ENCODE measurements around the gene TMEM132D. TPM values are rescaled to one million over a fixed set of nuclear protein-coding genes. Genes with fewer than 3 reads are reported as not detected.

The TMEM132D gene
- total and polyA plus RNA-seq, 2 of the 8 experiments (the other 6 are each of a cell fraction or from before 2014, with no cell fraction given), result 3.5 to 10.1 TPM

DNA sequence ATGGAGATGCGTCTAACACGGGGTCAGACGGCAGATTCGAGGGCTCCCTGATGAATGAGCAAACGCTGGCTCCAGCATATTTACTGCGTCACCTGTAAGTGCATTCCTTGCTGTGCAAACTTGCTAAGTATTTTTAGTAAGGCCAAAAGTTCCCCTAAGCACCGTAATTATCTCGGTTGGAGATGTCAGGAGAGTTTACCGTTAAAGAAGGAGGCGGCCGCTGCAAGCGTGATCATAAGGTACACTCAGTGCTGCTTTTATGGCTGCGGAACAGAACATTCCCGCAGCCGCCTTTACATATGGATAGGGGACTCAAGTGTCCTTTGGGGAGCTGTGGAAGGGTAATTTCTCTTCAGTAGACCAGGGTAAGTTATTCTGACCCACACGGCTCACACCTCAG is 875.0 kb downstream of the TMEM132D start:
- no peak overlapping the region for H2BK20ac ChIP-seq (ENCODE audit: low read length)
- H4K91ac ChIP-seq (replicated peaks; ENCODE audit: insufficient read length, low read length), result no peak overlapping the region
- H3K18ac ChIP-seq (ENCODE audit: extremely low read depth, low read length), result no peak overlapping the region
- no peak overlapping the region for H3K4me3 ChIP-seq (ENCODE audit: extremely low read depth in 1 of 4, insufficient read depth in 2 of 4, low read depth in 3 of 4, low read length in 4 of 4)
- WGBS, 2 experiments (ENCODE audit: extremely low coverage in 1 of 2, insufficient coverage in 1 of 2, insufficient read length in 1 of 2, insufficient replicate concordance in 2 of 2, low coverage in 1 of 2, low lambda C conversion rate in 2 of 2, missing lambda C conversion rate in 1 of 2), result 87% methylated on average over 16 of the region's 16 CpGs; no CpG with 5 or more reads in 1 of the 2 experiments
- H2BK120ac ChIP-seq (replicated peaks; ENCODE audit: low read depth, low read length), result no peak overlapping the region
- no peak overlapping the region for H3K14ac ChIP-seq (ENCODE audit: insufficient read length)
- FAIRE-seq, result no peak
- no peak overlapping the region for H3K27ac ChIP-seq (ENCODE audit: low read depth, low read length)
- H3K23ac ChIP-seq (ENCODE audit: insufficient read length), result no peak overlapping the region
- no peak overlapping the region for H3K4ac ChIP-seq (replicated peaks; ENCODE audit: insufficient read length, low read depth, low read length)
- H3K9ac ChIP-seq (replicated peaks in 1 of 4; ENCODE audit: extremely low read depth in 1 of 4, low read depth in 3 of 4, low read length in 3 of 4), result no peak overlapping the region
- H3K56ac ChIP-seq (replicated peaks; ENCODE audit: insufficient read length, low read depth, low read length), result no peak overlapping the region
- no peak overlapping the region for H3K4me2 ChIP-seq (ENCODE audit: insufficient read depth in 1 of 2, low read depth in 2 of 2, low read length in 2 of 2)
- no peak overlapping the region for H2BK12ac ChIP-seq (ENCODE audit: low read depth, low read length)
- no peaks in the 10 kb centered on the region; a peak in 1 of 7 replicates for H3K27me3 ChIP-seq (replicated peaks in 1 of 4; ENCODE audit: control insufficient read depth in 3 of 4, extremely low read depth in 1 of 4, insufficient read depth in 3 of 4, low read length in 3 of 4)
- no peaks in the 10 kb centered on the region for H3K36me3 ChIP-seq (ENCODE audit: control insufficient read depth in 2 of 4, insufficient read depth in 4 of 4, low read length in 3 of 4)
- no peak overlapping the region for H2BK5ac ChIP-seq (ENCODE audit: low read depth, low read length)
- no peaks in the 10 kb centered on the region for H3K79me1 ChIP-seq (ENCODE audit: low read depth, low read length)
- no peak overlapping the region for H2BK15ac ChIP-seq (ENCODE audit: low read length)
- H2AK5ac ChIP-seq (ENCODE audit: low read depth, low read length), result no peak overlapping the region
- no peaks in the 10 kb centered on the region for H3K9me3 ChIP-seq (ENCODE audit: insufficient read depth in 2 of 2, low read depth in 1 of 2, low read length in 1 of 2)
- peaks cover 11% of the 10 kb centered on the region; the same call in 1 of the 2 replicates for H3K23me2 ChIP-seq (ENCODE audit: low read depth, low read length)
- CTCF ChIA-PET (ENCODE audit: partially characterized antibody), result interaction anchor here (1.6 kb wide), 1 partner anchor 28 kb away, joined by 4 read pairs; no protein-coding TSS in a partner anchor
- H2AFZ ChIP-seq (ENCODE audit: low read length), result no peak overlapping the region; the same call in 1 of the 2 replicates
- H4K8ac ChIP-seq (ENCODE audit: extremely low read depth, insufficient read depth, low read length), result no peak overlapping the region
- no peak overlapping the region for H4K5ac ChIP-seq (ENCODE audit: insufficient read length, low read depth, low read length)
- peaks cover 0 to 2% of the 10 kb centered on the region in 2 experiments for H4K20me1 ChIP-seq (replicated peaks in 1 of 2; ENCODE audit: control insufficient read depth in 1 of 2, insufficient read depth in 2 of 2, low read length in 2 of 2)
- no peaks in the 10 kb centered on the region for H3K79me2 ChIP-seq (ENCODE audit: control insufficient read depth in 1 of 2, insufficient read depth in 2 of 2, low read length in 2 of 2)
- peaks cover 0 to 3% (median 0%) of the 10 kb centered on the region in 4 experiments; a peak in 3 of 7 replicates for H3K4me1 ChIP-seq (replicated peaks in 1 of 4; ENCODE audit: control insufficient read depth in 3 of 4, insufficient read depth in 4 of 4, low read length in 3 of 4)
- POLR2A ChIA-PET (ENCODE audit: partially characterized antibody), result no interaction called here
- DNase-seq (ENCODE audit: low read depth in 1 of 2, low spot score in 2 of 2), result no peak
- TF ChIP-seq, protein P1, sequence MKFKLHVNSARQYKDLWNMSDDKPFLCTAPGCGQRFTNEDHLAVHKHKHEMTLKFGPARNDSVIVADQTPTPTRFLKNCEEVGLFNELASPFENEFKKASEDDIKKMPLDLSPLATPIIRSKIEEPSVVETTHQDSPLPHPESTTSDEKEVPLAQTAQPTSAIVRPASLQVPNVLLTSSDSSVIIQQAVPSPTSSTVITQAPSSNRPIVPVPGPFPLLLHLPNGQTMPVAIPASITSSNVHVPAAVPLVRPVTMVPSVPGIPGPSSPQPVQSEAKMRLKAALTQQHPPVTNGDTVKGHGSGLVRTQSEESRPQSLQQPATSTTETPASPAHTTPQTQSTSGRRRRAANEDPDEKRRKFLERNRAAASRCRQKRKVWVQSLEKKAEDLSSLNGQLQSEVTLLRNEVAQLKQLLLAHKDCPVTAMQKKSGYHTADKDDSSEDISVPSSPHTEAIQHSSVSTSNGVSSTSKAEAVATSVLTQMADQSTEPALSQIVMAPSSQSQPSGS (IDR thresholded peaks at IDR 0.05; ENCODE audit: low read length), result no peak
- TF ChIP-seq RAD21 (IDR thresholded peaks at IDR 0.05 in 1 of 2, conservative IDR thresholded peaks at IDR 0.05 in 1 of 2; ENCODE audit: low read depth in 2 of 2, low read length in 2 of 2), result no peak
- TF ChIP-seq, protein P2, sequence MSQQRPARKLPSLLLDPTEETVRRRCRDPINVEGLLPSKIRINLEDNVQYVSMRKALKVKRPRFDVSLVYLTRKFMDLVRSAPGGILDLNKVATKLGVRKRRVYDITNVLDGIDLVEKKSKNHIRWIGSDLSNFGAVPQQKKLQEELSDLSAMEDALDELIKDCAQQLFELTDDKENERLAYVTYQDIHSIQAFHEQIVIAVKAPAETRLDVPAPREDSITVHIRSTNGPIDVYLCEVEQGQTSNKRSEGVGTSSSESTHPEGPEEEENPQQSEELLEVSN (IDR thresholded peaks at IDR 0.05), result no peak
- TF ChIP-seq CBX5 (IDR thresholded peaks at IDR 0.05; ENCODE audit: low read depth, low read length), result no peak
- TF ChIP-seq SP1 (IDR thresholded peaks at IDR 0.05; ENCODE audit: low read depth, low read length), result no peak
- TF ChIP-seq CEBPB (IDR thresholded peaks at IDR 0.05; ENCODE audit: low read depth, low read length), result no peak
- no peak for TF ChIP-seq EGR1 (IDR thresholded peaks at IDR 0.05; ENCODE audit: borderline replicate concordance, low read depth, low read length)
- no peak for TF ChIP-seq TBP (IDR thresholded peaks at IDR 0.05; ENCODE audit: low read depth, low read length)
- TF ChIP-seq, protein P3, sequence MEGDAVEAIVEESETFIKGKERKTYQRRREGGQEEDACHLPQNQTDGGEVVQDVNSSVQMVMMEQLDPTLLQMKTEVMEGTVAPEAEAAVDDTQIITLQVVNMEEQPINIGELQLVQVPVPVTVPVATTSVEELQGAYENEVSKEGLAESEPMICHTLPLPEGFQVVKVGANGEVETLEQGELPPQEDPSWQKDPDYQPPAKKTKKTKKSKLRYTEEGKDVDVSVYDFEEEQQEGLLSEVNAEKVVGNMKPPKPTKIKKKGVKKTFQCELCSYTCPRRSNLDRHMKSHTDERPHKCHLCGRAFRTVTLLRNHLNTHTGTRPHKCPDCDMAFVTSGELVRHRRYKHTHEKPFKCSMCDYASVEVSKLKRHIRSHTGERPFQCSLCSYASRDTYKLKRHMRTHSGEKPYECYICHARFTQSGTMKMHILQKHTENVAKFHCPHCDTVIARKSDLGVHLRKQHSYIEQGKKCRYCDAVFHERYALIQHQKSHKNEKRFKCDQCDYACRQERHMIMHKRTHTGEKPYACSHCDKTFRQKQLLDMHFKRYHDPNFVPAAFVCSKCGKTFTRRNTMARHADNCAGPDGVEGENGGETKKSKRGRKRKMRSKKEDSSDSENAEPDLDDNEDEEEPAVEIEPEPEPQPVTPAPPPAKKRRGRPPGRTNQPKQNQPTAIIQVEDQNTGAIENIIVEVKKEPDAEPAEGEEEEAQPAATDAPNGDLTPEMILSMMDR (IDR thresholded peaks at IDR 0.05; ENCODE audit: control extremely low read depth in 1 of 3, insufficient read depth in 1 of 3, low read depth in 1 of 3, low read length in 3 of 3), result no peak

Data from H1 (cell line).